HK-2 (cell line): ENCODE results near the gene ANKS1B.
"Not testable (repeated sequence)": the region's sequence is repeated elsewhere in the genome, so short reads cannot be mapped to it uniquely, and the experiment has no call there.

Experiments used
- DNase-seq: peaks from one replicate; pipeline ENCODE4 v3.0.0-alpha.2; 2018; ENCODE audit not compliant: unreplicated experiment

The ANKS1B gene

DNA sequence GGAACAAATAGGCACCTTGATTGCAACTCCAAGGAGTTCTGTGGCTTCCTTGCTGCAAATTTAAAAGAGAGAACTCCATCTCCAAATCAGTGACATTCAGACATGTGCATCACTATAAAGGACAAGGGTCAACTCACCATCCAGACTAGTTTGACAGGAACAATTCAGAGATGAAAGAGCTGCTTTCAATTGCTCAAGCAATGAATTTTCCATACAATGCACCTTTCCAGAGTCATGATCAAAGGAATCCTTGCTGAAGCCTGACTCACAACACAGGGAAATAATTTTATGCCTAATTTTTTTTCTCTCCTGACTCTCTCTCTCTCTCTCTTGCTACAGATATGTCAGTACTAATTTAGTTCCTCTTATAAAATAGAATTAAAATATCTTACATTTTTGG is 717.7 kb downstream of the ANKS1B start:
- DNase-seq, result no peak

DNA sequence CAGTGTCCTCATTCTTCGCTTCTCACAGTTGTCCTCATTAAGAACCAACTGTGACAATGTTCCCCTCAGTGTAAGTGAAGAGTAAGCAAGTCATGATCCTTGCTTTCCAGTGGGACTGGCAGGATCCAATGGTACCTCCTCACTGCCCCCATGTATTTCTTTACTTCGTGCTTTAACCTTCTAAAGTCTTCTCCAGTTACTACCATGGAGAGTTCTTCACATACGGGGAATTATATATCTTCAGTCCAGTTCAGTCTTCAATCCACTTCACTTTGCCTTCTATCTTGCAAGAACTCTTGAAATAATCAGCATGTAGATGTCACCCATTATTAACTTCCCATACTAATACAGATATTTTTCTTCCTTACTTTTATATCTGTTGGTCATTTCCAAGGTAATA is 719.1 kb downstream of the ANKS1B start:
- DNase-seq, result no peak

DNA sequence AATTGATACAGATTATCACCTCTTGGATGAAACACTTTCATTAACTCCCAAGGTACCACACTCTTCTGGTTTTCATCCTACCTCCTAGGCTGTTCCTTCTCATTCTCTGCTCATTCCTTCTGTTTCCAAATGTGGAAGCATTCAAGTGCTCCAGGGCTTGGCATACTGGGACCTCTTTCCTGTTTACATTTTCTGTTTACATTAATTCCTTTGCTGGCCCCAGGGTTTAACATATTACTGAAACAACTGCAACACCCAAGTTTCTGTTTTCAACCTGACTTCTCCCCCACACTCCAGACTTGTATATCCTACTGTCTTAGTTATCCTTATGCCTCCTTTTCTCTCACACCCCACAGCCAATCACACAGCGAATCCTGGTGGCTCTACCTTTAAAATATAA is 723.5 kb downstream of the ANKS1B start:
- DNase-seq, result no peak

DNA sequence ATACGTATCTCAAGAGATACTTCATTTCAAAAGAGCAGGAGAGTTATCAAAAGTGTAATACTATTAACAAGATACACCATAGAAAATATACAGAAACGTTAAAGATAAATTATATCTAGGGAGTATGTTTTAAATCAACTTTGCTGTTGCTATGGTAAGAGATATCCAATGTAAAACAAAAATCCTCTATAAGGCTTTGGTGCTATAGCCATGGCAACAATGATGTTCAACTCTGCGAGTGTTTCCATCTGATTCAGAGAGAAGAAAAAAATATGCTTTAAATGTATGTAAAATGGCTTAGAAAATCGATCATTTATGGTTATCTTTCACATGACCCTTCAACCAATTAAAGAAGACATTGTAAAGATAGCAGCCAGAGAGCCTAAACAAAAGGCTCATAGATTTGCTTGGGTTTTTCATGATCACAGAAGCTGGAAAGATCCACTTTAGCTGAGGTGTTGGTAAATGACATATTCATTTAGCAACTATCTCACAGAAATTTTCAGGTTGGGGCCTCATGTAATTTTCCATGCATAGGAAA is 724.2 kb downstream of the ANKS1B start:
- no peak for DNase-seq

DNA sequence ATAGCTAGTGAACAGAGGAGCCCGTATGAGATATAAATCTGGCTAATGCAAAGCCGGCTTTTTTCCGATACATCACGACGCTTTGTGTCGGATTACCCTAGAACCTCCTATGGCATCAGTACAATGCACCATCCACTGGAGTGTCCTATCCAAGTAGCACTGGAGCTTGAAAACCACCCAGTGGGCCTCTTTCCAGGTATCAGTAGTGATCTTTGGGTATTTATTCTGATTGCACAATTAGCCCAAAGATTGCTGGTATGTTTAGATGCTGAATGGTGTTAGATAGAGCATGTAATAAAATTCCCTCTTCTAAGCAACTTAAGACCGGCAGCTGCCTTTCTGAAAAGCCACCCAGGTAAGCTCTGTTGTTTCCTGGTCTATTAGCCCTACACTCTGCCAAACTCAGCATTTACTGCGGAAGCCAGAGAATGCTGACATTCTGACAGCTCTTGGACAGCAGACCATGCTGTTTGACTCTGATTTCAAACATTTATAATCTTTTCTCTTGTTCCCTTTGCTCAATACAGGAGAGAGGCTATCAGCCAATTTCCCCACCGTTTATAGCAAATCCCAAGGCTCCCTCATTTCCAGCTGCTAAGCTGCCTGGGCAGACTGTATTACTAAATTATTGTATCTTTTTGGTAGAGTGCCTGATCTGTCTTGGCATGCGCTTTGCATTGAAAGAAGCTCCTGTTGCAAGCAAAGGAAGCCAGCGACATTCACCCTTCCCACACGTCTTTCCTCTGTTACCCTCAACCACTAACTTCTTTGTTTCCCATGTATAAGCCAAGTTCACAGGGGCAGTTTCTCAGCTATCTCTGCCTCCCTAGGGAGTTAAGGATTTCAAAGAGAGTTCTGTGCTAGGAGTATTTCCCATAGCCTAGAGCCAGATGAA is 725.4 kb downstream of the ANKS1B start:
- no peak for DNase-seq

DNA sequence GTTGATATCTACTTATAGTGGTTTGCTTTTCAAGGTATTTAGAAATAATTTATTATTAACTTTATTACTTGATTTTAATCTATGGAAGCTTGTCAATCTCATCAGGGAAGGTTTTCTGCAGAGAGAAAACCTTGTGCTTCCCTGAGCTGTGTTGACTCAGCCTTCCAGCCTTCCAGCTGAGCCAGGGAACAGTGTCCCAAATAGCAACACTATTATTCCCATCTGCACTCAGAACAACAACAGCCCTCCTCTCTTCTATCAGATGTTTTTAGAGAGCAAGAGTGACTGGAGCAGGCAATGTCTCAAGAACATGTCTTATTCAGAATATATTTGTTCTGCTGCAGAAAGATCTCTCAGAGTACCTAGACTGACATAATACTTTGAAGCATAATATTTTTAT is 727.1 kb downstream of the ANKS1B start:
- DNase-seq, result no peak

DNA sequence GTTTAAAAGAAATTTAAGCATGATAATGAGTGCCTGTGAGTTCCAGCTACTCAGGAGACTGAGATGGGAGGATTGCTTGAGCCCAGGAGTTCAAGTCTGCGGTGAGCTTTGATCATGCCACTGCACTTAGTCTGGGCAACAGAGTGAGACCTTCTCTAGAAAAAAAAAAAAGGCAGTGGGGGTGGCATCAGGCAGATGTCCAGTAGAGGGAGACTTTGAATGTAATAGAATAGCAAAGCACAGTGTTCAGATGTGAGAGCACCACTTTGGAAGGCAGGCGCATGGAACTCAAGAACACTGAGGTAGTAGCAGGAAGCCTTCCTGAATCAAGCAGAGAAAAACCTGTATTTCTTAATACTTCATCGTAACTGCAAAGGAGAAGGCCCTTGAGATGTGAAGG is 731.7 kb downstream of the ANKS1B start:
- DNase-seq, result no peak

DNA sequence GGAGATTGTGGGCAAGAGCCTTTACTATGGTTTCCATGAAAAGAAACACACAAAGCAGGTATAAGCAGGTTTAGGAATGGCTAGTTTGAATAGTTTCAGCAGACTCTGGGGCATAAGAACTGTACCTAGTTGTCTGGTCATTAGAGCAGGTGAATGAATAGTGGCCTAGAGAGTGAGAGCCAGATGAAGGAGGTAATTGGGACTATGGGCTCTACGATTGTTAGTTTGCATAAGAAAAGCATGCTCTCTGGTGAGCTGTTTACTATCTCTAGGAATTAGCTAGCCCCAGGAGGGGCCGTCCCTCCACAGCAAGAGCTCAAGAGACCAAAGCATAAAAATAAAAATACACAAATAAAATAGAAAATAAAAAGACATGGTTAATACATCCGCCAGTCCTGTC is 734.6 kb downstream of the ANKS1B start:
- no peak for DNase-seq

DNA sequence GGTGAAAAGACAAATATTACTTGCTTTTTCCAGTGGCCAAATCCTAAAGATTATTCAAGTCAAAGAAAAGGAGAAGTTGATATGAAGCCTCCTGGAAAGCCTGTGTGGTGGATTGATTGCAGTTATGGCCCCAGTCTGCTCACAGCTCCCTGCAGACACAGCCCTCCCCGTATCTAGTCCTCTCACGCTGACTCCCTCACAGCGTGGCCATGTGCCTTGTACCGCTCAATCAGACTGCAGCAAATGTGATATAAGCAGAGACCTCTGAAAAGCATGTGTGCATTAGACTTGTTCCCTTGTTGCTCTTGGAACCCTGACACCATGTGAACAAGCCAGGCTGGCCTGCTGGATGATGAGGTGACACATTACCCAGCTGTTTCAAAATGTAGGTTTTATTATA is 735.2 kb downstream of the ANKS1B start:
- DNase-seq, result no peak

DNA sequence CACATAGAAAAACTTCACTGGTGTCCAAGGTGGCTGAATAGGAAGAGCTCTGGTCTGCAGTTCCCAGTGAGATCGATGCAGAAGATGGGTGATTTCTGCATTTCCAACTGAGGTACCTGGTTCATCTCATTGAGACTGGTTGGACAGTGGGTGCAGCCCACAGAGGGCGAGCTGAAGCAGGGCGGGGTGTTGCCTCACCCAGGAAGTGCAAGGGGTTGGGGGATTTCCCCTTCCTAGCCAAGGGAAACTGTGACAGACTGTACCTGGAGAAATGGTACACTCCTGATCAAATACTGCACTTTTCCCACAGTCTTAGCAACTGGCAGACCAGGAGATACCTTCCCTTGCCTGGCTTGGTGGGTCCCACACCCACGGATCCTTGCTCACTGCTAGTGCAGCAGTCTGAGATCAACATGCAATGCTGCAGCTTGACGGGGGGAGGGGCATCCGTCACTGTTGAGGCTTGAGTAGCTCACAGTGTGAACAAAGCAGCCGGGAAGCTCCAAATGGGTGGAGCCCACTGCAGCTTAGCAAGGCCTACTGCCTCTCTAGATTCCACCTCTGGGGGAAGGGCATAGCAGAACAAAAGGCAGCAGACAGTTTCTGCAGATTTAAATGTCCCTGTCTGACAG is 746.7 kb downstream of the ANKS1B start:
- not testable (repeated sequence) for DNase-seq

DNA sequence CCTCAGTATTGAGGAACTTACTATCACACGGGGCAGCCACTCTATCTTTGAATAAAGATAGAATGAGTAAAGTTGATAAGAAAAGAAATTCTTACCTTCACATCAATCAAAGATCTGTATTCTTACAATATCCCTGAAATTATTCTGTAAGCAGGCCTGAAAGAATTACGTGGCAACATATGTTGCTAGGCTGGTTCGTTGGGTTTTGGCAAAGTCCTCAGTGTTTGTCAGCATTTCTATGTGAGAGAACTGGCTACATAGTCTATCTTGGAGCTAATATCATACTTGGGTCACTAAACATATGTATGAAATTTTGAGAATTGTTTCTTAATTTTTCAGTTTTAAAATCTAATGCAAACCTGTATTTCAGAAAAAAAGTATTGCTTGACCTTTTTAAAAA is 749.4 kb downstream of the ANKS1B start:
- no peak for DNase-seq

DNA sequence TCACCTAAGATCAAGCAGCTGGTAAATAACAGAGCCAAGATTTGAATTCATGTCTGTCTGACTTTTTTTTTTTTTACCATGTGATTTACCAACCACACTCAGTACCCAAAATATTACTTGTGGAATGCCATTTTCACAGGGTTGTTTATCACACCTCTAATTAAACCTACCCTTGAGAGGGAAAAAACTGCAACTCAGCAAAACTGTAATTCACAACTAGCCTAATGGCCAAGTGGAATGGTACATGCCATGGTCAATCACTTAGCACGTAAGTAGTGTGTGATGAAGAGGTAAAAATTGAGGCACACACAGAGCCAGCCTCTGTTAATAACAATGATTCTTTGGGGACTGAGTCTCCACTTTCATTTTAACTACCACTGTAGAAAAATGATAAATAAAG is 750.0 kb downstream of the ANKS1B start:
- DNase-seq, result no peak

DNA sequence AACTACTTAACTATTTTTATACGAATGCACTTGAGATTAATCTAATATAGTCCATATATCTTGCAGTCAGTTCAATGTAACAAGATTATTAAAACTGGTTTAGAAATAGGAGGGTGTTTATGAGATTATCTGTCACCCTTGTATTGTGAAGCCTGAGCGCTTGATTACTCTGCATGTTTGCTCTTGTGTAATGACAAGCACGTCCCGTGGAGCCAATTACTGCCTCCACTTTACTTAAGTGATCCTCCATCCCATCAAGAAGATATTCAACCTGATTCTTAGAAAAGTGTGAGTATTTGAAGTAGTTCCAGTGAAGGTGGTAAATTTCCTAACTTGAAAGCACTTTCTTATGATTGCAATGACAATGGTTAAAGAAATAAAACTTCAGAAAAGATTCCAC is 752.4 kb downstream of the ANKS1B start:
- no peak for DNase-seq

DNA sequence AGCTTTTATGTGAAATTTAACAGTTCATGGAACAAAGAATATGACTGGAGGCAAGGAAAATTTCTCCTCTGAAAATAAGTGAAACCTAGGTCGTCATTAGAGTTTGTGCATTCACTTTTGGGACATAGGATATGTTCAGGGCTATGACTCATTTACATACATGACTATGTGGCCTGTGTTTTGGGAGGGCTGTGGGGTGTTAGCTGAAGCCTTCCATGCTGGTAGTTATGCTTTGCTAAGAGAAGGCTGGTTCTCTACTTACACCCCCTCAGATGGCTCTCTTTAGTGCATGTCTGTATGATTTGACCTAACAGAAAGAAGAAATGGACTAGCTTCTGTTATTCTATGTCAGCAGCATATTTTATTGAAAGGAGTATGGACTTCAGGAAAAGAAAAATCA is 753.7 kb downstream of the ANKS1B start:
- no peak for DNase-seq

DNA sequence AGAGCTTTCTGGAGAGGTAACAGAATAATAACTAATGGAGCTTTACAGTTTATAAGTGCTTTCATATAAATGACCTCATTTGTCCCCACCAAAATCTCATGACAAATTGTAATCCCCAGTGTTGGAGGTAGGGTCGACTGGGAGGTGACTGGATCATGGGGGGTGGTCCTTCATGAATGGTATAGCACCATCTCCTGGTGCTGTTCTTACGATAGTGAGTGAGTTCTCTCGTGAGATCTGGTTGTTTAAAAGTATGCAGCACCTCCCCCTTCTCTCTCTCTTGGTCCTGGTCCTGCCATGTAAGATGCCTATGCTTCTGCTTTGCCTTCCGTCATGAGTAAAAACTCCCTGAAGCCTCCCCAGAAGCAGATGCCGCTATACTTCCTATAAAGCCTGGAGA is 760.5 kb downstream of the ANKS1B start:
- DNase-seq, result no peak

DNA sequence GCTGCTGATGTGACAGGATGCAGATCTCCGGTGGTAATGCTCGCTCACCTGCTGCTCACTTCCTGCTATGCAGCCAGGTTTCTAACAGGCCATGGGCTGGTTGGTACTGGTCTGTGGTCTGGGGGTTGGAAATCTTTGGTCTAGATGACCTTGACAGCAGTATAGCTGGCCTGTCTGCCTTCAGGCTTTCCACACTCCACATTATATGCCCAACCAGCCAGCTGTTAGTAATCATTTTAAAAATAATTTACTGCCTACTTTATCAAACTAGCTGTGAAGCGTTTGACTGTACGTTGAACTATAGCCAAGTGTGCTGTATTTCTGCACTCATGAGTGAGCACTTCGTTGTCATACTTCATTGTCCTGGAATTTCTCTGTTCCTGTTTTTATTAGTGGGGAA is 761.2 kb downstream of the ANKS1B start:
- DNase-seq, result no peak

DNA sequence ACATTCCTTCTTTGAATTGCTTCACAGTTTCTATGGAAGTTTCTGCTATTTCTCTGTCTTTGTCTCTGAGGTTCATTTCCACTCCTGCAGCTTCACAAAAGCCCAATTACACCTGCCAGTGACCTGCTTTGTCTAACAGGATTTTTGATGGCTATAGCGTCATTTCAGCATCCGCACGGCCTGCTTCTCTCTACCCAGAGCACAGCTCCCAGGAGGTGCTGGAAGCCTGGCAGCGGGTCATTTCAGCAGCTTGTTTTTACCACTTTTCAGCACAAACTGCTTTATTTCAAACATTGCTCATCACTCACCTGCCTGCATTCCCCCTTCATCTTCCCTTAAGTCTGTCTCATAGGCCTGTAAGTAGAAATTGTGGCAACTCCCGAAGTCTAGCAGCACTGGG is 771.7 kb downstream of the ANKS1B start:
- no peak for DNase-seq

DNA sequence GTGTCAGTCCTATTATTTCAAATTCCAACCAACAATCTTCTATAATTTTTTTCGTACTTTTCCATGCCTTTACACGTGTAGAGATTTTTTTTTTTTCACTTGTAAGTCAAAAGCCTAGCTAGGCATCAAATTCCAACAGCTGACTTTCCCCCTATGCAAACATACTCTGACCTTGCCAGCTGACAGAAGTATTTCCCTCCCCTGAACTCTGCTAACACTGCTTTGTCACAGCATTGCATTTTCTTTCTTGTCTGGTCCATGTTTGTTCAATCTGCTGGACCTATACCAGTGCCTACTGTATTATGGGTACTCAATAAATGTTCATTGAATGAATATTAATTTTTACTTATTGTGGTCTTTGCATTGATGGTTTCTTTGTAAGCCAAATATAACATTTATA is 772.5 kb downstream of the ANKS1B start:
- DNase-seq, result no peak

DNA sequence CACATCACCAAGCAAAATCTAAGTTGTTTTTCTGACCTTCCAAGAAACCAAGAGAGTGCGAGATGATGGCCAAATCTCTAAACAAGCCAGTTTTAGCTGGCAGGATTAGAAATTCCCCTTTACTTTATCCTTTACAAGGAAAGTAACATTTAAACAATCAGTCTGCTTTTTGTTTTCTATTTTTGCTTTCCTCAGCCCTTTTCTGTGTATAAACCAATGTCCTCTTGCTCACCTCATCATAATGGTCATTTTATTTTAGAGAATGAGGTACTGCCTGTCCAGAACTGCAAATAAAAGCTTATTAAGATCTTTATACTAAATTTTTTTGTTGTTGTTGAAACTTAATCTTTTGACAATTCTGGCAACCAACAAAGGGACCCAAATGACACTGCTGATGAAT is 779.6 kb downstream of the ANKS1B start:
- no peak for DNase-seq

DNA sequence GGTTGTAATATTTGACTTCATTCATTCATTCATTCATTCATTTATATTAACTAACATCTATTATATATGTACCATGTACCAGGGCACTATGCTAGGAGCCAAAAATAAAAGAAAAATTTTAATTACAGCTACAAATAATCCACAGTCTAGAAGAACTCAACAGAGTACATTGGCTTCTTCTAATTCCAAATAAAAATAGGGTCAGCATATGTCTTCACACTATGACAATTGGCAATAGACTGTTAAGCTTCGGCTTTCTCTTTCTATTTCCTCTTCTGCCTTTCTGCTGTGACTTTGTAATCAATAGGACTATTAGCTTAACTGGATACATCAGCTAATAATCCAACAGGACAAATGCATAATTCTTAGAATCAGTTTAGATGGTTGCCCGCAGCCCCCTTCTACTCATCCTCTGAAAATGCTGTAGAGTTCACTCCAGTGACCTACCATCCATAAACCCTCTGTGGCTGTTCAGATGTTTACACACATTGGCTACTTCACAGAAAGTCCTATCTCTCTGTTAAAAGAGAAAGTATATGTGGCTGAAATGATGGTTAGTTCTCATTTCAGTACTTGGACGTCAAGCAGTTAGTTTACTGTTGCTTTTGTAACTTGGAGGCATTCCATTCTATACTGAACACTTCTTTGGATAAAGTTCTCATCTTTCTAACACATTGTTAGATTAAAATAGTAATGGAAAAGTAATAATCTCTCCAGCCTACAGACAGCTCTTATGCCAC is 782.7 kb downstream of the ANKS1B start:
- no peak for DNase-seq

DNA sequence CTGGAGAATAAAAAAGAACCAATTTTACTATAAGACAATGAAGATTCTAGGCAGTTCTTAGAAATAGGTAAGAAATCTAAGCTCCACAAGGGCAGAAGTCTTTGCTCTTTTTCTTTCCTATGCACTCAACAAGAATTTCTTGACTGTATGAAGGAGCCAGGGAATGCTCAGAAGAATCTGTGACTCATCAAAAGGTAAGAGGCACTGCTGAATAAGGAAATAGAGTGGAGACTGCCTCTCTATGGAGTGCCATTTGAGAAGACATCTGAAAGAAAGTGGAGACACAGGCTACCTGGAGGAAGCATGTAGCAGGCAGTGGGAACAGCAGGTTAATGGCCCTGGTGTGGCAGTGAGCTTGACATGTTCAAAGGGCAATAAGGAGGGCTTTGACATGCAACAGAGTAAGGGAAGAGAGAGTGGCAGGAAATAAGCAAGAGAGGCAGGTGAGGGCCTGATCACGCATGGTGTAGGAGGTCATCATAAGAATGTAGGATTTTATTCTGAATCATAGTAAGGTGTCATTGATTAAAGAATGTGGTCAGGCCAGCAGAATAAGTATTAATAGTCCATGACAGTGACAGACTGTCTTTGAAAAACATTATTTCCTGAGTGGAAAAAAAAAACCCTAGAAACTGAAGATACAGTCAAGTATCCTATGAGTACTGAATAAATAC is 783.9 kb downstream of the ANKS1B start:
- no peak for DNase-seq

DNA sequence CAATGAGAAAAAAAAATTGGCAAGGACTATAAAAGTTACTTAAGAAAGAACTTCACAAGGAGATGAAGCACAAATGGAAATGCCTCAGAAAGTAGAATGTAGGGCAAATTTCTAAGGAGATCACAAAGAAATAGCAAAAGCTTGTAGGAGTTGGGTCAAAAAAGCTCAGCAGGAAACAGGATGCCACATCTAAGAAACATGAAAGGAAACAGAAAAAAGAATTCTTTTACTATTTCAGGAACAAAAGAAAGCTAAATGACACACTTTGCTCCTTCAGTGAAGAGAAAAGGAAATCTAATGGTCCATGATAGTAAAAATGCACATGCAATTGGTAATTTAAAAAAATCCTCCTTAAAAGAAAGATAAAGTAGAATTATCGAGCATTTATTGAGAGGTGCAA is 789.3 kb downstream of the ANKS1B start:
- no peak for DNase-seq
